OCI-LY1 (cell line): Measurements from ENCODE around the gene OR1N2.

ENCODE experiments used
- H2AFZ ChIP-seq: fragments of 200-600 bp; sonication (generic), shearing (Covaris generic); 2 replicates; pipeline ENCODE4 v1.6.0; 2014; ENCODE audit warnings: antibody characterized with exemption, mild to moderate bottlenecking, low read length
- H3F3A ChIP-seq: fragments of 200-600 bp; sonication (generic), shearing (Covaris generic); 2 replicates; pipeline ENCODE4 v1.6.0; 2014; ENCODE audit warnings: mild to moderate bottlenecking, antibody characterized with exemption, low read length, moderate library complexity; ENCODE audit not compliant: insufficient read depth
- H3K27ac ChIP-seq: fragments of 200-600 bp; sonication (generic); 2 replicates; pipeline ENCODE4 v1.5.1; 2014; ENCODE audit warnings: low read length, mixed run types, mild to moderate bottlenecking, low read depth; ENCODE audit not compliant: poor library complexity, severe bottlenecking
- H3K27me3 ChIP-seq: fragments of 200-600 bp; sonication (generic); 2 replicates; pipeline ENCODE4 v1.6.0; 2014; ENCODE audit warnings: antibody characterized with exemption, mild to moderate bottlenecking, low read length, moderate library complexity; ENCODE audit not compliant: insufficient read depth
- H3K36me3 ChIP-seq: fragments of 200-600 bp; sonication (generic); 2 replicates; pipeline ENCODE4 v1.6.1; 2014; ENCODE audit warnings: mild to moderate bottlenecking, antibody characterized with exemption, low read length, moderate library complexity, mixed read lengths; ENCODE audit not compliant: insufficient read depth
- H3K4me1 ChIP-seq: fragments of 200-600 bp; sonication (generic); 2 replicates; pipeline ENCODE4 v1.5.1; 2014; ENCODE audit warnings: mild to moderate bottlenecking, low read length, moderate library complexity; ENCODE audit not compliant: insufficient read depth, severe bottlenecking
- H3K4me2 ChIP-seq: fragments of 200-600 bp; sonication (generic), shearing (Covaris generic); 2 replicates; pipeline ENCODE4 v1.6.1; 2014; ENCODE audit warnings: low read length
- H3K4me3 ChIP-seq: fragments of 200-600 bp; sonication (generic); 2 replicates; pipeline ENCODE4 v1.5.1; 2014; ENCODE audit warnings: low read length, low read depth, mild to moderate bottlenecking, mixed read lengths; ENCODE audit not compliant: poor library complexity, severe bottlenecking
- H3K79me2 ChIP-seq: fragments of 200-600 bp; shearing (Covaris generic); 2 replicates; pipeline ENCODE4 v1.6.1; 2016; ENCODE audit warnings: mixed run types, low read length, mixed read lengths; ENCODE audit not compliant: insufficient read depth
- H3K9ac ChIP-seq: fragments of 200-600 bp; sonication (generic), shearing (Covaris generic); 2 replicates; pipeline ENCODE4 v1.6.1; 2014; ENCODE audit warnings: mild to moderate bottlenecking, low read length, mixed read lengths
- H3K9me2 ChIP-seq: fragments of 200-600 bp; sonication (generic), shearing (Covaris generic); 2 replicates; pipeline ENCODE4 v1.6.1; 2014; ENCODE audit warnings: low read depth, mild to moderate bottlenecking, low read length, mixed read lengths
- H3K9me3 ChIP-seq: fragments of 200-600 bp; shearing (Covaris generic); 2 replicates; pipeline ENCODE4 v1.6.1; 2014; ENCODE audit warnings: low read length, mixed read lengths
- H4K20me1 ChIP-seq: fragments of 200-600 bp; sonication (generic), shearing (Covaris generic); 2 replicates; pipeline ENCODE4 v1.6.0; 2016; ENCODE audit warnings: mild to moderate bottlenecking, low read length; ENCODE audit not compliant: insufficient read depth
- EZH2 ChIP-seq: fragments of 200-600 bp; sonication (generic), shearing (Covaris generic); IDR thresholded peaks from 2 replicates; pipeline ENCODE4 v1.8.0; 2017; ENCODE audit warnings: borderline replicate concordance, mixed run types, mild to moderate bottlenecking, antibody characterized with exemption, low read length, moderate library complexity, mixed read lengths
- TF ChIP-seq, protein P1 (sequence below): fragments of 200-600 bp; sonication (generic), shearing (Covaris generic); IDR thresholded peaks from 2 replicates; pipeline ENCODE4 v1.5.1; 2017; ENCODE audit warnings: mild to moderate bottlenecking, antibody characterized with exemption, low read length, moderate library complexity, mixed read lengths

Gene OR1N2

DNA sequence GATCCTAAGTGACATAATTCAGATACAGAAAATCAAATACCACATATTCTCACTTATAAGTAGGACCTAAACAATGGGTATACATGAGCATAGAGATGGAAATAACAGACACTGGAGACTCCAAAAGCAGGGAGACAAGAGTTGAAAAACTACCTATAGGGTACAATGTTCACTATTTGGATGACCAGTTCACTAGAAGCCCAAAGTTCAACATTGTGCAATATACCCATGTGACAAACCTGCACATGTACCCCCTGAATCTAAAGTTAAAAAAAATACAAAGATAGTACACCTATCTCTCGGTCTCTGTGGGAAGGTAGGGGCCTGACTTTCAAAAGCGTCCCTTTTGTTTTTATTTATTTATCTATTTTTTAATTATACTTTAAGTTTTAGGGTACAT lies 14.2 kb upstream of the OR1N2 start:
- no peaks in the 10 kb centered on the region for H3K79me2 ChIP-seq
- no peak overlapping the region for H3K4me2 ChIP-seq
- no peak overlapping the region for H3K4me3 ChIP-seq
- no peak overlapping the region for H2AFZ ChIP-seq
- H3K9me2 ChIP-seq, result no peaks in the 10 kb centered on the region
- no peak overlapping the region for H3K9ac ChIP-seq
- no peaks in the 10 kb centered on the region for H3F3A ChIP-seq
- H4K20me1 ChIP-seq, result no peaks in the 10 kb centered on the region
- no peak overlapping the region for H3K27ac ChIP-seq
- no peaks in the 10 kb centered on the region for H3K9me3 ChIP-seq
- no peaks in the 10 kb centered on the region for H3K36me3 ChIP-seq
- H3K27me3 ChIP-seq, result no peaks in the 10 kb centered on the region
- no peak for TF ChIP-seq EZH2
- TF ChIP-seq, protein P1, sequence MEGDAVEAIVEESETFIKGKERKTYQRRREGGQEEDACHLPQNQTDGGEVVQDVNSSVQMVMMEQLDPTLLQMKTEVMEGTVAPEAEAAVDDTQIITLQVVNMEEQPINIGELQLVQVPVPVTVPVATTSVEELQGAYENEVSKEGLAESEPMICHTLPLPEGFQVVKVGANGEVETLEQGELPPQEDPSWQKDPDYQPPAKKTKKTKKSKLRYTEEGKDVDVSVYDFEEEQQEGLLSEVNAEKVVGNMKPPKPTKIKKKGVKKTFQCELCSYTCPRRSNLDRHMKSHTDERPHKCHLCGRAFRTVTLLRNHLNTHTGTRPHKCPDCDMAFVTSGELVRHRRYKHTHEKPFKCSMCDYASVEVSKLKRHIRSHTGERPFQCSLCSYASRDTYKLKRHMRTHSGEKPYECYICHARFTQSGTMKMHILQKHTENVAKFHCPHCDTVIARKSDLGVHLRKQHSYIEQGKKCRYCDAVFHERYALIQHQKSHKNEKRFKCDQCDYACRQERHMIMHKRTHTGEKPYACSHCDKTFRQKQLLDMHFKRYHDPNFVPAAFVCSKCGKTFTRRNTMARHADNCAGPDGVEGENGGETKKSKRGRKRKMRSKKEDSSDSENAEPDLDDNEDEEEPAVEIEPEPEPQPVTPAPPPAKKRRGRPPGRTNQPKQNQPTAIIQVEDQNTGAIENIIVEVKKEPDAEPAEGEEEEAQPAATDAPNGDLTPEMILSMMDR, result no peak
- H3K4me1 ChIP-seq, result no peaks in the 10 kb centered on the region

DNA sequence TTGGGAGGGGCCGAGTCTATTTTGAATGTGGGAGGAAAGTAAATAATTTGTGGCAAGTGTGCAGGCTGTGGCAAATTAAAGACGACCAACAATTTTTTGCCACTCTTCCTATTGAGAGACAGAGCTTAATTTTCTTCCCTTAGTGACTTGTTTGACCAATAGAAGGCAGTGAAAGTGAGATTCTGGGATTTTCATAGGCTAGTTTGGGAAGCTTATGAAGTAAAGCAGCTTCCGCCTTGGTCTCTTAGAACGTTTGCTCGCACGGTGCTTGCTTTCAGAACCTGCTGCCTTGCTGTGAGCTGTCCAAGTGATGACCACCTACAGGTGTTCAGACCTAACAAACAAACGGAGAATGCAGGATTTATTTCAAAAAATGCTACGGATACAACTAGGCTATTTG lies 6.7 kb upstream of the OR1N2 start:
- no peaks in the 10 kb centered on the region for H4K20me1 ChIP-seq
- no peaks in the 10 kb centered on the region for H3F3A ChIP-seq
- H3K79me2 ChIP-seq, result no peaks in the 10 kb centered on the region
- no peak overlapping the region for H3K9ac ChIP-seq
- no peak overlapping the region for H2AFZ ChIP-seq
- 0 out of 2 replicates have a peak, but pooled peaks cover 3% of the 10 kb centered on the region for H3K9me2 ChIP-seq
- no peak overlapping the region for H3K4me3 ChIP-seq
- H3K4me1 ChIP-seq, result no peaks in the 10 kb centered on the region
- no peaks in the 10 kb centered on the region for H3K36me3 ChIP-seq
- no peaks in the 10 kb centered on the region for H3K9me3 ChIP-seq
- no peaks in the 10 kb centered on the region for H3K27me3 ChIP-seq
- H3K27ac ChIP-seq, result no peak overlapping the region
- H3K4me2 ChIP-seq, result no peak overlapping the region
- TF ChIP-seq EZH2, result no peak
- TF ChIP-seq, protein P1, result no peak

DNA sequence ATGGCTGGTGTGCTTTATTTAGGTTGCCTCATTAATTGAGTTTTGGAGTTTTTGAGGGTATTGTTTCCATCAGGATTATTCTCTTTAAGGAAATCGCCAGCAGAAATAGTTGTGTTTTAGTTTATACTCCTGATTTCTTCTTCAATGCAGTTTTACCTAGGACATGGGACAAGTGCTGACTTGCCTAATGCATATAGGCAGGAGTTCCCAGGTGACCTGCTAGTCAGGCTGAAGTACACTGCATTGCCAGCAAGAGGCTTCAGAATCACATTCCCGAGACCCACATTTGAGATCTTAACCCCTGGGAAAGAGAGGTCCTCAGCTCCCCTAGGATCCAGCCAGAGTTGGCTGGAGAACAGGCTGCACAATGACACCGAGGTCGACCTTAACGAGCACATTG lies 1.5 kb upstream of the OR1N2 start:
- Histone ChIP-seq H4K20me1 (no peaks in the 10 kb centered on the region), H3K9ac (no peak overlapping the region), H3K9me2 (no peaks in the 10 kb centered on the region), H3K36me3 (no peaks in the 10 kb centered on the region), H3K27ac (no peak overlapping the region), H3K4me2 (no peak overlapping the region), H3F3A (no peaks in the 10 kb centered on the region), H3K27me3 (no peaks in the 10 kb centered on the region), H3K4me1 (no peaks in the 10 kb centered on the region), H3K4me3 (no peak overlapping the region), H3K9me3 (no peaks in the 10 kb centered on the region), H3K79me2 (no peaks in the 10 kb centered on the region), H2AFZ (no peak overlapping the region)
- no peak for TF ChIP-seq EZH2
- TF ChIP-seq, protein P1, result no peak
